HL-60 (cell line): Measurements from ENCODE around the gene HOXB3.

Experiments used
- CTCF ChIP-seq: IDR thresholded peaks from one replicate; pipeline ENCODE4 v1.5.1; 2011; ENCODE audit warnings: low read length, control low read depth, inconsistent platforms; ENCODE audit not compliant: insufficient read depth
- GABPA ChIP-seq: IDR thresholded peaks from 2 replicates; pipeline ENCODE4 v1.6.1; 2012; ENCODE audit warnings: low read depth

- TF ChIP-seq CTCF: no peak
- no peak for TF ChIP-seq GABPA
These were observed 8.7 kb upstream of the HOXB3 start for GRCh38 chr17:48598736-48599135.
